ENCODE measurements around the gene PSMG4.
A peak's percentile ranks its signal among the peaks of the same experiment; 100 is the strongest.

Gene PSMG4

DNA sequence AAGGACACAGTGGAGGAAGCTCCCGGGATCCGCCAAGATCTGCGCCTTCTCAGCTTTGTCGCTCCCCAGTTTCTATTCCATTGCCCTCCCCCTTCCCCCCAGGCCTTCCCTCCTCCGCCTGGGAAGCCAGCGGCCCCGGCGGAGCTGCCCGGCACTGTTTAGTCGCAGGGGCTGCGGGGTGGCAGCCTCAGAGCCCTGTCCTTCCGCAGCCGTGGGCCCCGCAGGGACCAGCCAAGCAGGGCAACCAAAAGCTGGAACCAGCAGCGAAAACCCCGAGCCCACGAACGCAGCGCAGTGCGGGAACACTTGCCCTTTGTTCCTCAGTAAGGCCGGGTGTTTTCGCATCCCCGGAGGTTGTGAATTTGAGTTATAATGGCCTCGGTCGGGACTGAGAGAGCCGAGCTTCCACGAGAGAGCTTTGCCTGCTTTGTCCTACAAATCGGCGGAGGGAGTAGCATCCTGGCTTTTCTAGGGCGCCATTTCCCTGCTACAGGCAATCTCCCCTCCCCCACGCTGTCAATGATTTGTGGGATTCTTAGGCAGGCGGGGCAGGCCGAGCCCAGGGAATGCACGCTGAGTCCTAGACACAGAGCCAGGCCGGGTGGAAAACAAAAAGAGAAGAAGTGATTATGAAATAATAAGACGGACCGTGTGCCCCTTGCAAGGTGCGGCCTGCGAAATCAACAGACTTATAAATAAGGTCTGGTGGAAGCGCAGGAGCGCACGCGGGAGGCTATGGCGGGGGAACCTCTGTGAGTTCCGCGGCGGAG, 27.3 kb upstream of the PSMG4 start (continued):
- no peak for TF ChIP-seq ZBTB1 (tag by site-specific recombination; IDR thresholded peaks at IDR 0.05)
- TF ChIP-seq REPIN1 (tag by site-specific recombination; IDR thresholded peaks at IDR 0.05; ENCODE audit: low read depth) = peak; percentile 99
- no peak for TF ChIP-seq TRIM28 (IDR thresholded peaks at IDR 0.05; ENCODE audit: borderline replicate concordance, low read length)
- TF ChIP-seq ZNF24 (tag by site-specific recombination; IDR thresholded peaks at IDR 0.05) = 0 out of 2 replicates have a peak, but pooled peaks have one; percentile 58
- TF ChIP-seq, protein P1, sequence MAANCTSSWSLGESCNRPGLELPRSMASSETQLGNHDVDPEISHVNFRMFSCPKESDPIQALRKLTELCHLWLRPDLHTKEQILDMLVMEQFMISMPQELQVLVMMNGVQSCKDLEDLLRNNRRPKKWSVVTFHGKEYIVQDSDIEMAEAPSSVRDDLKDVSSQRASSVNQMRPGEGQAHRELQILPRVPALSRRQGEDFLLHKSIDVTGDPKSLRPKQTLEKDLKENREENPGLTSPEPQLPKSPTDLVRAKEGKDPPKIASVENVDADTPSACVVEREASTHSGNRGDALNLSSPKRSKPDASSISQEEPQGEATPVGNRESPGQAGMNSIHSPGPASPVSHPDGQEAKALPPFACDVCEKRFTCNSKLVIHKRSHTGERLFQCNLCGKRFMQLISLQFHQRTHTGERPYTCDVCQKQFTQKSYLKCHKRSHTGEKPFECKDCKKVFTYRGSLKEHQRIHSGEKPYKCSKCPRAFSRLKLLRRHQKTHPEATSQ (tag by site-specific recombination; IDR thresholded peaks at IDR 0.05) = peak; percentile 11; the same call in 1 of the 2 replicates
- no peak for TF ChIP-seq ZNF324 (tag by site-specific recombination; IDR thresholded peaks at IDR 0.05)
- peak; percentile 87 for TF ChIP-seq ZNF394 (tag by site-specific recombination; IDR thresholded peaks at IDR 0.05; ENCODE audit: borderline replicate concordance)
- TF ChIP-seq ZNF335 (tag by site-specific recombination; conservative IDR thresholded peaks at IDR 0.05) = peak; percentile 94
- 0 out of 2 replicates have a peak, but pooled peaks have one; percentile 21 for TF ChIP-seq ZNF777 (tag by site-specific recombination; IDR thresholded peaks at IDR 0.05; ENCODE audit: borderline replicate concordance)
- TF ChIP-seq SP3 (tag by site-specific recombination; IDR thresholded peaks at IDR 0.05) = peak; percentile 12
- TF ChIP-seq, protein P2, sequence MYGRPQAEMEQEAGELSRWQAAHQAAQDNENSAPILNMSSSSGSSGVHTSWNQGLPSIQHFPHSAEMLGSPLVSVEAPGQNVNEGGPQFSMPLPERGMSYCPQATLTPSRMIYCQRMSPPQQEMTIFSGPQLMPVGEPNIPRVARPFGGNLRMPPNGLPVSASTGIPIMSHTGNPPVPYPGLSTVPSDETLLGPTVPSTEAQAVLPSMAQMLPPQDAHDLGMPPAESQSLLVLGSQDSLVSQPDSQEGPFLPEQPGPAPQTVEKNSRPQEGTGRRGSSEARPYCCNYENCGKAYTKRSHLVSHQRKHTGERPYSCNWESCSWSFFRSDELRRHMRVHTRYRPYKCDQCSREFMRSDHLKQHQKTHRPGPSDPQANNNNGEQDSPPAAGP (tag by site-specific recombination; IDR thresholded peaks at IDR 0.05) = peak; percentile 78
- TF ChIP-seq GFI1B (tag by site-specific recombination; IDR thresholded peaks at IDR 0.05) = 0 out of 2 replicates have a peak, but pooled peaks have one; percentile 5
- TF ChIP-seq, protein P3, sequence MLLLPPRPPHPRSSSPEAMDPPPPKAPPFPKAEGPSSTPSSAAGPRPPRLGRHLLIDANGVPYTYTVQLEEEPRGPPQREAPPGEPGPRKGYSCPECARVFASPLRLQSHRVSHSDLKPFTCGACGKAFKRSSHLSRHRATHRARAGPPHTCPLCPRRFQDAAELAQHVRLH (tag by site-specific recombination; IDR thresholded peaks at IDR 0.05) = no peak
- no peak for TF ChIP-seq ZNF274 (IDR thresholded peaks at IDR 0.05; ENCODE audit: low read length)
- no peak for TF ChIP-seq ZNF274 (tag by site-specific recombination; IDR thresholded peaks at IDR 0.05; ENCODE audit: borderline replicate concordance)
- TF ChIP-seq ZBTB8A (tag by site-specific recombination; IDR thresholded peaks at IDR 0.05) = peak; percentile 54
- 0 out of 2 replicates have a peak, but pooled peaks have one; percentile 40 for TF ChIP-seq ZNF423 (tag by site-specific recombination; IDR thresholded peaks at IDR 0.05)
- TF ChIP-seq ZXDB (tag by site-specific recombination; IDR thresholded peaks at IDR 0.05) = peak; percentile 91; the same call in 1 of the 2 replicates
- TF ChIP-seq ZSCAN18 (tag by site-specific recombination; IDR thresholded peaks at IDR 0.05) = no peak
- TF ChIP-seq ZNF621 (tag by site-specific recombination; IDR thresholded peaks at IDR 0.05) = no peak
- TF ChIP-seq ZBTB17 (tag by site-specific recombination; IDR thresholded peaks at IDR 0.05) = peak; percentile 94
- peak; percentile 3; the same call in 1 of the 2 replicates for TF ChIP-seq ZSCAN23 (tag by site-specific recombination; IDR thresholded peaks at IDR 0.05)
- TF ChIP-seq ZNF639 (tag by site-specific recombination; IDR thresholded peaks at IDR 0.05) = no peak
- no peak for TF ChIP-seq ZNF530 (tag by site-specific recombination; IDR thresholded peaks at IDR 0.05; ENCODE audit: low read depth)
- no peak for TF ChIP-seq ZNF624 (tag by site-specific recombination; IDR thresholded peaks at IDR 0.05)
- TF ChIP-seq ZNF398 (tag by site-specific recombination; IDR thresholded peaks at IDR 0.05) = peak; percentile 61; the same call in 1 of the 2 replicates
- no peak for TF ChIP-seq ZNF510 (tag by site-specific recombination; IDR thresholded peaks at IDR 0.05; ENCODE audit: insufficient replicate concordance)
- no peak; the same call in 1 of the 2 replicates for TF ChIP-seq ZNF391 (tag by site-specific recombination; IDR thresholded peaks at IDR 0.05; ENCODE audit: borderline replicate concordance, low read depth)
- TF ChIP-seq KLF10 (tag by site-specific recombination; IDR thresholded peaks at IDR 0.05) = no peak
- no peak for TF ChIP-seq ZNF596 (tag by site-specific recombination; IDR thresholded peaks at IDR 0.05)
- no peak for TF ChIP-seq ZNF521 (tag by site-specific recombination; IDR thresholded peaks at IDR 0.05)

Measured in HEK293 (cell line).